ENCODE measurements around the gene PRKCZ.

DNA sequence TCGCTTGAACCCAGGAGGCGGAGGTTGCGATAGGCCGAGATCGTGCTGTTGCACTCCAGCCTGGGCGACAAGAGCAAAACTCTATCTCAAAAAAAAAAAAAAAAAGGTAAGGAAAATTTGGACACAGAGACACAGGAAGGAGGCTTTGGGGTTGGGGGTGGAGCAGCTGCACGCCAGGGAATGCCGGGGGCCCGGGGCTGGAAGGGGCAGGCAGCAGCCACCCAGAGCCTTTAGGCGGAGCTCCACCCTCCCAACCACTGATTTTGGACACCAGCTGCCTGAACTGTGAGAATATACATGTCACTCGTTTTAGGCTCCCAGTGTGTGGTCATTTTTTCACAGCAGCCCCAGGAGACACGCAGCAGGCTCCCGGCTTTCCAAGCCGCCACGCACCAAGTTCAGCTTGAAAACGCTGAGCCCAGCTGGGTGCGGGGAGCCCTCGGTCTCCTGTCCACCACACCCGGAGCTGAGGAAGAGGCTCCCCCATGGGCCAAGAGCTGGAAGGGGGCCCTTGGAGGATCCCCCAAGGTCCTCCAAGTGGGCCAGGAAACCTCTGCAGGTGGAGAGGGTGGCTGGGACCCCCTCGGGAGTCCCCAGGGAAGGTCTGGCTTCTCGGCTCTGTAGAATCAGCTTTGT is 150.2 kb downstream of the PRKCZ start:
- TF ChIP-seq, protein P1, sequence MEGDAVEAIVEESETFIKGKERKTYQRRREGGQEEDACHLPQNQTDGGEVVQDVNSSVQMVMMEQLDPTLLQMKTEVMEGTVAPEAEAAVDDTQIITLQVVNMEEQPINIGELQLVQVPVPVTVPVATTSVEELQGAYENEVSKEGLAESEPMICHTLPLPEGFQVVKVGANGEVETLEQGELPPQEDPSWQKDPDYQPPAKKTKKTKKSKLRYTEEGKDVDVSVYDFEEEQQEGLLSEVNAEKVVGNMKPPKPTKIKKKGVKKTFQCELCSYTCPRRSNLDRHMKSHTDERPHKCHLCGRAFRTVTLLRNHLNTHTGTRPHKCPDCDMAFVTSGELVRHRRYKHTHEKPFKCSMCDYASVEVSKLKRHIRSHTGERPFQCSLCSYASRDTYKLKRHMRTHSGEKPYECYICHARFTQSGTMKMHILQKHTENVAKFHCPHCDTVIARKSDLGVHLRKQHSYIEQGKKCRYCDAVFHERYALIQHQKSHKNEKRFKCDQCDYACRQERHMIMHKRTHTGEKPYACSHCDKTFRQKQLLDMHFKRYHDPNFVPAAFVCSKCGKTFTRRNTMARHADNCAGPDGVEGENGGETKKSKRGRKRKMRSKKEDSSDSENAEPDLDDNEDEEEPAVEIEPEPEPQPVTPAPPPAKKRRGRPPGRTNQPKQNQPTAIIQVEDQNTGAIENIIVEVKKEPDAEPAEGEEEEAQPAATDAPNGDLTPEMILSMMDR (IDR thresholded peaks at IDR 0.05; ENCODE audit: low read depth, low read length), result no peak
- TF ChIP-seq MYC (IDR thresholded peaks at IDR 0.05; ENCODE audit: low read depth, low read length) (no peak), POLR2A (IDR thresholded peaks at IDR 0.05; ENCODE audit: extremely low read depth, insufficient read length) (no peak)
- TF ChIP-seq, protein P2, sequence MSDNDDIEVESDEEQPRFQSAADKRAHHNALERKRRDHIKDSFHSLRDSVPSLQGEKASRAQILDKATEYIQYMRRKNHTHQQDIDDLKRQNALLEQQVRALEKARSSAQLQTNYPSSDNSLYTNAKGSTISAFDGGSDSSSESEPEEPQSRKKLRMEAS (IDR thresholded peaks at IDR 0.05; ENCODE audit: low read depth, low read length), result no peak

Measured in NB4 (cell line).